ENCODE data around the gene ZNF503.

Gene ZNF503

GRCh38 chr10:75406462-75407223 lies 5.1 kb upstream of the ZNF503 start:
- no peak for DNase-seq

GRCh38 chr10:75405598-75406461 lies 4.3 kb upstream of the ZNF503 start:
- DNase-seq, result no peak

GRCh38 chr10:75404815-75405597 lies 3.4 kb upstream of the ZNF503 start:
- no peak for DNase-seq

- no peak for DNase-seq
Observed at GRCh38 chr10:75403939-75404814, 2.6 kb upstream of the ZNF503 start.

- DNase-seq, result no peak
Observed at GRCh38 chr10:75403144-75403938, 1.8 kb upstream of the ZNF503 start.

- DNase-seq, result no peak
Observed at GRCh38 chr10:75402486-75403143, 1.1 kb upstream of the ZNF503 start.

GRCh38 chr10:75400771-75401568 lies 594 bp downstream of the ZNF503 start:
- no peak for DNase-seq

GRCh38 chr10:75400163-75400770 lies 1.3 kb downstream of the ZNF503 start:
- DNase-seq, result no peak

- peak; percentile 47 for DNase-seq
Observed at GRCh38 chr10:75399461-75400162, 2.0 kb downstream of the ZNF503 start.

GRCh38 chr10:75398692-75399460 lies 2.7 kb downstream of the ZNF503 start:
- no peak for DNase-seq

- no peak for DNase-seq
Observed at GRCh38 chr10:75398200-75398691, 3.3 kb downstream of the ZNF503 start.

GRCh38 chr10:75397496-75398199 lies 3.9 kb downstream of the ZNF503 start:
- no peak for DNase-seq

- no peak for DNase-seq
Observed at GRCh38 chr10:75396631-75397495, 4.7 kb downstream of the ZNF503 start.

- DNase-seq, result no peak
Observed at GRCh38 chr10:75395932-75396630, 5.5 kb downstream of the ZNF503 start.
